Caco-2 (cell line): ENCODE results near the gene USP16. TPM values are rescaled to one million over a fixed set of nuclear protein-coding genes. Genes with fewer than 3 reads are reported as not detected.
A peak's percentile ranks its signal among the peaks of the same experiment; 100 is the strongest.

Experiments used
- BruUV-seq: library from RNA; stranded (reverse); fragments of 400-500 nt; replicated peaks from 2 replicates; lab custom pipeline; 2021; lab: Mats Ljungman, UMichigan
- CTCF ChIA-PET: fragments of 300-600 bp; sonication (Branson Sonifier 250); formaldehyde crosslinking; loops from one replicate; lab custom pipeline; 2022; ENCODE audit warnings: antibody characterized with exemption; lab: Charles Lee
- POLR2A ChIA-PET: fragments of 300-600 bp; sonication (Branson Sonifier 250); formaldehyde crosslinking; loops from one replicate; lab custom pipeline; 2022; ENCODE audit warnings: antibody characterized with exemption; lab: Charles Lee
- DNase-seq, 2 experiments: peaks; one replicate each; pipeline versions ENCODE4 v3.0.0 to v3.0.0-alpha.2; 2020 to 2022
- H3K27me3 ChIP-seq: replicated peaks from 2 replicates; pipeline ENCODE4 v1.6.0; 2011; ENCODE audit warnings: low read length; ENCODE audit not compliant: control insufficient read depth, insufficient read depth
- H3K36me3 ChIP-seq: 2 replicates; pipeline ENCODE4 v1.5.1; 2011; ENCODE audit warnings: low read length; ENCODE audit not compliant: control insufficient read depth, insufficient read depth
- H3K4me1 ChIP-seq: fragments of 250-450 bp; sonication (Bioruptor Pico); 2 replicates; pipeline ENCODE4 v1.5.1; 2020; ENCODE audit warnings: mild to moderate bottlenecking
- H3K4me3 ChIP-seq: 2 replicates; pipeline ENCODE4 v1.5.1; 2011; ENCODE audit warnings: low read depth, mild to moderate bottlenecking, control low read depth, low read length
- H3K9me3 ChIP-seq: fragments of 250-450 bp; sonication (Bioruptor Pico); 2 replicates; pipeline ENCODE4 v1.5.1; 2020; ENCODE audit warnings: mild to moderate bottlenecking, moderate library complexity
- H3K27ac Mint-ChIP-seq: one replicate; pipeline ENCODE4 v1.8.0; 2022; ENCODE audit warnings: mixed read lengths; ENCODE audit not compliant: unreplicated experiment
- H3K27me3 Mint-ChIP-seq: one replicate; pipeline ENCODE4 v1.8.0; 2022; ENCODE audit warnings: mixed read lengths; ENCODE audit not compliant: insufficient read depth, unreplicated experiment
- H3K36me3 Mint-ChIP-seq: one replicate; pipeline ENCODE4 v1.8.0; 2022; ENCODE audit warnings: mild to moderate bottlenecking, mixed read lengths; ENCODE audit not compliant: insufficient read depth, unreplicated experiment
- H3K4me1 Mint-ChIP-seq: one replicate; pipeline ENCODE4 v1.8.0; 2022; ENCODE audit warnings: low read depth, mixed read lengths; ENCODE audit not compliant: unreplicated experiment
- H3K4me3 Mint-ChIP-seq: one replicate; pipeline ENCODE4 v1.8.0; 2022; ENCODE audit warnings: mild to moderate bottlenecking, moderate library complexity, mixed read lengths; ENCODE audit not compliant: unreplicated experiment
- H3K9me3 Mint-ChIP-seq: one replicate; pipeline ENCODE4 v1.8.0; 2022; ENCODE audit warnings: mixed read lengths; ENCODE audit not compliant: unreplicated experiment
- intact Hi-C: fragments of 100-400 bp; cut with micrococcal nuclease; formaldehyde crosslinking; loops from one replicate; pipeline ENCODE4 v1.10.0; 2022; ENCODE audit not compliant: unreplicated experiment
- total RNA-seq: library from RNA; stranded (reverse); gene quantifications from 2 replicates; pipeline ENCODE4 v1.2.3, GENCODE V29; 2022
- TF ChIP-seq, protein P1 (sequence below), 2 experiments: fragments of 200-600 bp in 1 of 2; IDR thresholded peaks; 1 replicate in 1 of 2; 2 replicates in 1 of 2; pipeline versions ENCODE4 v1.5.1 to v1.8.0; 2011 to 2022; ENCODE audit warnings: antibody characterized with exemption in 1 of 2, control low read depth in 1 of 2, inconsistent platforms in 1 of 2, low read depth in 1 of 2, low read length in 1 of 2, mild to moderate bottlenecking in 1 of 2, moderate library complexity in 1 of 2; ENCODE audit not compliant: insufficient read depth in 1 of 2, severe bottlenecking in 1 of 2, unreplicated experiment in 1 of 2

The USP16 gene
- total RNA-seq, 1 experiment from 2014 or later = 24.2 TPM

DNA sequence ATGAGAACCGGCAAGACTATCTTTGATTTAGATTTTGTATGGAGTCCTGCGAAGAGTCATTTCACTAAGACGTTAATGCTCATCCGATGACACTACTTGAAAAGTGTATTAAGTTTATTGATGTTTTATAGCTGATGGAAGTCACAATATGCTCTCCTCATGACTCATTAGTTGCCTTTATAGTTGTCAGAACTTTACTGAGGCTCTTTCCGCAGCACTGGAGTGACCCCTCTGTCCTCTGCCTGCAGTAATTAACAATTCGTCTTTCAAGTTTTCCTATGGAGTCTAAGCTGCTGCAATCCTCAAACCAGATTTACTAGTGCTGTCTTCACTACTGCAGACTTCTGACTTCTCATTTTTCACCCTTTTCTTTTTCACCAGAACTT lies 853 bp downstream of the USP16 start:
- intact Hi-C loops = loop anchor here (1.0 kb wide), 1 partner anchor 23 kb away; no protein-coding TSS in a partner anchor
- H3K36me3 ChIP-seq = no peaks in the 10 kb centered on the region
- Mint-ChIP-seq H3K9me3 (no peaks in the 10 kb centered on the region), H3K27ac (peak overlapping the region; percentile 100), H3K4me1 (peaks cover 16% of the 10 kb centered on the region), H3K4me3 (peak overlapping the region; percentile 94), H3K36me3 (peaks cover 32% of the 10 kb centered on the region), H3K27me3 (no peaks in the 10 kb centered on the region)
- no peaks in the 10 kb centered on the region for H3K9me3 ChIP-seq
- no peaks in the 10 kb centered on the region for H3K27me3 ChIP-seq
- POLR2A ChIA-PET = interaction anchor here (0.8 to 3.0 kb wide), 7 partner anchors 8 to 52 kb away, joined by 3 to 47 read pairs (median 7); partner anchors contain the start of genes CCT8 and LTN1
- H3K4me1 ChIP-seq = peaks cover 6% of the 10 kb centered on the region; the same call in 1 of the 2 replicates
- H3K4me3 ChIP-seq = peak overlapping the region; percentile 86
- CTCF ChIA-PET = interaction anchor here (1.6 kb wide), 1 partner anchor 23 kb away, joined by 5 read pairs; no protein-coding TSS in a partner anchor
- DNase-seq = no peak
- TSS peak; percentile 46 for BruUV-seq
- TF ChIP-seq, protein P1, sequence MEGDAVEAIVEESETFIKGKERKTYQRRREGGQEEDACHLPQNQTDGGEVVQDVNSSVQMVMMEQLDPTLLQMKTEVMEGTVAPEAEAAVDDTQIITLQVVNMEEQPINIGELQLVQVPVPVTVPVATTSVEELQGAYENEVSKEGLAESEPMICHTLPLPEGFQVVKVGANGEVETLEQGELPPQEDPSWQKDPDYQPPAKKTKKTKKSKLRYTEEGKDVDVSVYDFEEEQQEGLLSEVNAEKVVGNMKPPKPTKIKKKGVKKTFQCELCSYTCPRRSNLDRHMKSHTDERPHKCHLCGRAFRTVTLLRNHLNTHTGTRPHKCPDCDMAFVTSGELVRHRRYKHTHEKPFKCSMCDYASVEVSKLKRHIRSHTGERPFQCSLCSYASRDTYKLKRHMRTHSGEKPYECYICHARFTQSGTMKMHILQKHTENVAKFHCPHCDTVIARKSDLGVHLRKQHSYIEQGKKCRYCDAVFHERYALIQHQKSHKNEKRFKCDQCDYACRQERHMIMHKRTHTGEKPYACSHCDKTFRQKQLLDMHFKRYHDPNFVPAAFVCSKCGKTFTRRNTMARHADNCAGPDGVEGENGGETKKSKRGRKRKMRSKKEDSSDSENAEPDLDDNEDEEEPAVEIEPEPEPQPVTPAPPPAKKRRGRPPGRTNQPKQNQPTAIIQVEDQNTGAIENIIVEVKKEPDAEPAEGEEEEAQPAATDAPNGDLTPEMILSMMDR (IDR thresholded peaks at IDR 0.05; ENCODE audit: insufficient read depth in 1 of 2, low read depth in 1 of 2, low read length in 1 of 2, severe bottlenecking in 1 of 2, unreplicated experiment in 1 of 2) = no peak

DNA sequence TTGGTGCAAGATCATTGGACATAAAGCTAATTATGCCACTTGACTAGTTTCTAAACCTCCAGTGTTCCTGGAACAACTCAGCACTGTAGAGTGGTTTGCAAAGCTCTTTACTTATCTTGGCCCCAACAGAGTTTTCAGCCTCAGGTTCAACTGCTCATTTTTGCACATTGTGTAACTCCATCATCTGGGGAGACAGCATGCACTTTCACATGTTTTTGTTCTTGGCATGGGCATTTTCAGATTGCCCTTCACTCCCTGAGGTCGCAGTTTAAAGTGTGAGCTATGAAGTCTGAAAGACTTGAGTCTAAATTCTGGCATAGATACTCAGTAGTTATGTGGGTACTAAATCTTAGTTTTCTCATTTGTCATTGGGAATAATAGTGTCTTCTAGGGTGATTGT lies 5.1 kb downstream of the USP16 start:
- H3K36me3 Mint-ChIP-seq = peaks cover 48% of the 10 kb centered on the region
- no peak overlapping the region for H3K4me3 Mint-ChIP-seq
- TF ChIP-seq, protein P1 (IDR thresholded peaks at IDR 0.05; ENCODE audit: insufficient read depth in 1 of 2, low read depth in 1 of 2, low read length in 1 of 2, severe bottlenecking in 1 of 2, unreplicated experiment in 1 of 2) = no peak
- Histone ChIP-seq H3K9me3 (no peaks in the 10 kb centered on the region), H3K36me3 (no peaks in the 10 kb centered on the region), H3K4me3 (no peak overlapping the region), H3K4me1 (peaks cover 9% of the 10 kb centered on the region; the same call in 1 of the 2 replicates), H3K27me3 (no peaks in the 10 kb centered on the region)
- POLR2A ChIA-PET = no interaction called here
- H3K9me3 Mint-ChIP-seq = no peaks in the 10 kb centered on the region
- DNase-seq = no peak
- CTCF ChIA-PET = no interaction called here
- no peaks in the 10 kb centered on the region for H3K27me3 Mint-ChIP-seq
- no TSS peak for BruUV-seq
- no peak overlapping the region for H3K27ac Mint-ChIP-seq
- peaks cover 14% of the 10 kb centered on the region for H3K4me1 Mint-ChIP-seq
- intact Hi-C loops = no loop called here

DNA sequence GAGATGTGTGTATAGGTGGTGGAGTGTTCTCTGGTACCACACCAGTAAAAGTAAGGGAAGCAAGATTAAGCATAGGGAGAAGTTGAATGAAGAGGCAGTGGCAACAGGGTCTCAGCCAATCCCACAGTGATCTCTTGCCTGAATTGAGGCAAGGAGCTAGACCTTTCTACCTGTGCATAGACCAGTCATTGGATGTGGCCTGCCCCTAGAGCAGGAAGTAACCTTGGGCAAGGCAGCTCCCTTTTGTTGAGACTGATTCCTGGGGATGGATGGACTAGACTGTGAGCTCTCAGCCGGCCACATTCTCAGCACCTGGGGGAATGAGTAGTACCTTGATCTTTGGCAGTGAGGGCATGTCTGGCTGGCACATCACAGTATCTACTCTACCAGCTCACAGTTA lies 6.4 kb downstream of the USP16 start:
- no TSS peak for BruUV-seq
- no peaks in the 10 kb centered on the region for H3K9me3 Mint-ChIP-seq
- Histone ChIP-seq H3K27me3 (no peaks in the 10 kb centered on the region), H3K4me1 (0 out of 2 replicates have a peak, but pooled peaks cover 3% of the 10 kb centered on the region), H3K9me3 (no peaks in the 10 kb centered on the region), H3K4me3 (no peak overlapping the region), H3K36me3 (no peaks in the 10 kb centered on the region; the same call in 1 of the 2 replicates)
- H3K4me3 Mint-ChIP-seq = no peak overlapping the region
- no peaks in the 10 kb centered on the region for H3K27me3 Mint-ChIP-seq
- DNase-seq = no peak
- H3K4me1 Mint-ChIP-seq = peaks cover 7% of the 10 kb centered on the region
- TF ChIP-seq, protein P1 (IDR thresholded peaks at IDR 0.05; ENCODE audit: insufficient read depth in 1 of 2, low read depth in 1 of 2, low read length in 1 of 2, severe bottlenecking in 1 of 2, unreplicated experiment in 1 of 2) = no peak
- intact Hi-C loops = no loop called here
- CTCF ChIA-PET = no interaction called here
- POLR2A ChIA-PET = no interaction called here
- no peak overlapping the region for H3K27ac Mint-ChIP-seq
- H3K36me3 Mint-ChIP-seq = peaks cover 42% of the 10 kb centered on the region
